Breast epithelium (tissue), 3 donors: ENCODE results near the gene SRRM1.

Experiments
- CTCF ChIP-seq, 3 donors: fragments of 450-650 bp; IDR thresholded peaks; one replicate each; pipeline ENCODE4 v1.5.1; 2016 to 2017; ENCODE audit warnings: antibody characterized with exemption in 3 of 3, mild to moderate bottlenecking in 3 of 3, moderate library complexity in 3 of 3
- POLR2A ChIP-seq: fragments of 450-650 bp; IDR thresholded peaks from one replicate; pipeline ENCODE4 v1.6.1; 2016; ENCODE audit warnings: antibody characterized with exemption, mild to moderate bottlenecking, moderate library complexity
- POLR2AphosphoS5 ChIP-seq, 3 donors: sonication (generic); formaldehyde crosslinking; IDR thresholded peaks; one replicate each; pipeline ENCODE4 v1.6.1; 2017; ENCODE audit warnings: antibody characterized with exemption in 3 of 3

GRCh38 chr1:24640288-24640687 lies 2.8 kb upstream of the SRRM1 start:
- TF ChIP-seq CTCF (IDR thresholded peaks at IDR 0.05) (no peak), POLR2A (no peak), POLR2AphosphoS5 (IDR thresholded peaks at IDR 0.05) (no peak)
